Neuronal stem cell (in vitro differentiated cells): Measurements from ENCODE around the gene TDRD12.

Experiments
- DNase-seq: peaks from one replicate; pipeline ENCODE4 v3.0.0-alpha.2; 2013; ENCODE audit warnings: low spot score
- H2AFZ ChIP-seq: one replicate; pipeline ENCODE4 v1.6.1; 2013; ENCODE audit warnings: mild to moderate bottlenecking, low read length, inconsistent platforms
- H2AK5ac ChIP-seq: 2 replicates; pipeline ENCODE4 v1.6.1; 2013; ENCODE audit warnings: low read depth, mild to moderate bottlenecking, inconsistent platforms, low read length, moderate library complexity, mixed read lengths
- H2BK120ac ChIP-seq: 2 replicates; pipeline ENCODE4 v1.6.1; 2013; ENCODE audit warnings: low read depth, mild to moderate bottlenecking, inconsistent platforms, low read length, moderate library complexity, mixed read lengths
- H2BK12ac ChIP-seq: one replicate; pipeline ENCODE4 v1.6.1; 2013; ENCODE audit warnings: low read length, inconsistent platforms
- H2BK15ac ChIP-seq: 2 replicates; pipeline ENCODE4 v1.6.1; 2013; ENCODE audit warnings: mild to moderate bottlenecking, low read length, inconsistent platforms, mixed read lengths
- H2BK5ac ChIP-seq: one replicate; pipeline ENCODE4 v1.6.1; 2013; ENCODE audit warnings: inconsistent platforms, mild to moderate bottlenecking, low read length, moderate library complexity
- H3K14ac ChIP-seq: one replicate; pipeline ENCODE4 v1.6.1; 2013; ENCODE audit warnings: low read length, inconsistent platforms
- H3K18ac ChIP-seq: 2 replicates; pipeline ENCODE4 v1.6.1; 2013; ENCODE audit warnings: low read length, inconsistent platforms
- H3K23ac ChIP-seq: 2 replicates; pipeline ENCODE4 v1.6.1; 2013; ENCODE audit warnings: low read depth, mild to moderate bottlenecking, mixed read lengths, low read length, inconsistent platforms; ENCODE audit not compliant: poor library complexity
- H3K27ac ChIP-seq: replicated peaks from 3 replicates; pipeline ENCODE4 v1.5.1; 2013; ENCODE audit warnings: low read length, inconsistent platforms
- H3K27me3 ChIP-seq, 3 experiments: 2 replicates each; pipeline ENCODE4 v1.6.1; 2013; ENCODE audit warnings: low read length in 3 of 3, mild to moderate bottlenecking in 2 of 3, inconsistent platforms in 1 of 3, low read depth in 1 of 3, mixed read lengths in 1 of 3, moderate library complexity in 1 of 3; ENCODE audit not compliant: control insufficient read depth in 3 of 3, insufficient read depth in 3 of 3
- H3K36me3 ChIP-seq, 2 donors: replicated peaks in 1 of 2; 2 replicates each; pipeline ENCODE4 v1.6.1; 2013; ENCODE audit warnings: low read length in 2 of 2; ENCODE audit not compliant: control insufficient read depth in 2 of 2, insufficient read depth in 2 of 2
- H3K4ac ChIP-seq: 2 replicates; pipeline ENCODE4 v1.6.1; 2013; ENCODE audit warnings: inconsistent platforms, mild to moderate bottlenecking, low read length, moderate library complexity
- H3K4me1 ChIP-seq, 2 donors: 1 replicate in 1 of 2; 2 replicates in 1 of 2; pipeline ENCODE4 v1.6.1; 2013; ENCODE audit warnings: low read length in 2 of 2, low read depth in 1 of 2; ENCODE audit not compliant: control insufficient read depth in 2 of 2, insufficient read depth in 1 of 2
- H3K4me2 ChIP-seq: one replicate; pipeline ENCODE4 v1.6.1; 2013; ENCODE audit warnings: mild to moderate bottlenecking, low read length, inconsistent platforms; ENCODE audit not compliant: insufficient read depth, poor library complexity, severe bottlenecking
- H3K4me3 ChIP-seq, 2 donors: 2 replicates each; pipeline ENCODE4 v1.5.1; 2013; ENCODE audit warnings: low read length in 2 of 2, mild to moderate bottlenecking in 2 of 2, inconsistent platforms in 1 of 2, moderate library complexity in 1 of 2
- H3K79me1 ChIP-seq: one replicate; pipeline ENCODE4 v1.6.1; 2013; ENCODE audit warnings: low read depth, mild to moderate bottlenecking, inconsistent platforms, low read length, moderate library complexity
- H3K9ac ChIP-seq: one replicate; pipeline ENCODE4 v1.6.1; 2013; ENCODE audit warnings: mild to moderate bottlenecking, low read depth, low read length, inconsistent platforms; ENCODE audit not compliant: poor library complexity
- H3K9me3 ChIP-seq, 2 donors: replicated peaks in 1 of 2; 2 replicates each; pipeline versions ENCODE3 to v1.6.1; 2013; ENCODE audit warnings: low read length in 2 of 2, mild to moderate bottlenecking in 2 of 2, inconsistent platforms in 1 of 2, low read depth in 1 of 2, mixed read lengths in 1 of 2, moderate library complexity in 1 of 2; ENCODE audit not compliant: control insufficient read depth in 2 of 2, insufficient read depth in 1 of 2
- H4K8ac ChIP-seq: one replicate; pipeline ENCODE4 v1.6.1; 2013; ENCODE audit warnings: low read depth, mild to moderate bottlenecking, inconsistent platforms, low read length, moderate library complexity
- H4K91ac ChIP-seq: one replicate; pipeline ENCODE4 v1.6.1; 2013; ENCODE audit warnings: low read length, low read depth, mild to moderate bottlenecking, inconsistent platforms; ENCODE audit not compliant: poor library complexity
- WGBS, 2 donors: extraction: QIAGEN DNeasy Blood & Tissue Kit; methylation state at CpG; one replicate each; pipeline ENCODE4 v1.1.7; 2013; ENCODE audit warnings: missing lambda C conversion rate in 2 of 2, mixed read lengths in 1 of 2; ENCODE audit not compliant: insufficient read length in 2 of 2, insufficient replicate concordance in 1 of 2; ENCODE audit errors: extremely low coverage in 2 of 2; 5-methylcytosine and 5-hydroxymethylcytosine counted together

The TDRD12 gene

GRCh38 chr19:32688311-32688710 is 31.3 kb upstream of the TDRD12 start:
- H3K18ac ChIP-seq, result no peak overlapping the region
- no peak for DNase-seq
- H4K91ac ChIP-seq, result no peak overlapping the region
- no peaks in the 10 kb centered on the region for H3K9me3 ChIP-seq
- H3K27me3 ChIP-seq, result peaks cover 0 to 5% (median 0%) of the 10 kb centered on the region in 3 experiments
- H3K9ac ChIP-seq, result no peak overlapping the region
- no peak overlapping the region for H3K4ac ChIP-seq
- H3K36me3 ChIP-seq, result peaks cover 0 to 1% of the 10 kb centered on the region in 2 donors
- no peak overlapping the region for H2BK5ac ChIP-seq
- H3K14ac ChIP-seq, result no peak overlapping the region
- H2BK12ac ChIP-seq, result no peak overlapping the region
- H2BK15ac ChIP-seq, result no peak overlapping the region
- H3K4me2 ChIP-seq, result no peak overlapping the region
- H3K4me1 ChIP-seq, result peaks cover 0 to 8% of the 10 kb centered on the region in 2 donors
- H4K8ac ChIP-seq, result no peak overlapping the region
- no peak overlapping the region for H2BK120ac ChIP-seq
- no peak overlapping the region for H2AK5ac ChIP-seq
- no peak overlapping the region for H3K4me3 ChIP-seq
- H3K79me1 ChIP-seq, result peaks cover 4% of the 10 kb centered on the region
- H3K23ac ChIP-seq, result no peak overlapping the region
- no peak overlapping the region for H3K27ac ChIP-seq
- WGBS, 2 donors, result no CpG with 5 or more reads among the region's 1 CpG
- no peak overlapping the region for H2AFZ ChIP-seq

GRCh38 chr19:32691291-32691951 is 28.1 kb upstream of the TDRD12 start, which contains the start of gene NUDT19:
NUDT19 (plus strand) TSS chr19:32691821; CDS start chr19:32691961, 140 bp downstream.
- Histone ChIP-seq H2AFZ (peak within 1 kb of the TSS; percentile 95), H3K9ac (peak within 1 kb of the TSS; percentile 91), H3K4ac (peak within 1 kb of the TSS; percentile 98), H2BK12ac (peak within 1 kb of the TSS; percentile 86), H3K27me3 (peaks cover 0 to 5% (median 0%) of the 10 kb centered on the region in 3 experiments), H4K8ac (peak within 1 kb of the TSS; percentile 1), H3K27ac (no peak within 1 kb of the TSS), H2BK5ac (no peak within 1 kb of the TSS), H2BK120ac (peak within 1 kb of the TSS; percentile 87), H3K4me2 (peak within 1 kb of the TSS; percentile 64), H4K91ac (peak within 1 kb of the TSS; percentile 92), H3K14ac (peak within 1 kb of the TSS; percentile 82), H3K23ac (peak within 1 kb of the TSS; percentile 95), H3K36me3 (peaks cover 0 to 1% of the 10 kb centered on the region in 2 donors), H3K4me1 (peaks cover 0 to 8% of the 10 kb centered on the region in 2 donors), H3K9me3 (no peaks in the 10 kb centered on the region), H3K79me1 (peaks cover 4% of the 10 kb centered on the region), H3K18ac (peak within 1 kb of the TSS; percentile 97), H2BK15ac (peak within 1 kb of the TSS; percentile 4), H3K4me3 (peak within 1 kb of the TSS; percentile 52 to 75), H2AK5ac (peak within 1 kb of the TSS; percentile 98)
- WGBS, 2 donors, result no CpG with 5 or more reads among the region's 32 CpGs
- DNase-seq, result peak; percentile 36

- H2BK12ac ChIP-seq, result peak overlapping the region; percentile 86
- DNase-seq, result peak; percentile 36
- peak overlapping the region; percentile 82 for H3K14ac ChIP-seq
- H3K4me3 ChIP-seq, result peak overlapping the region; percentile 52 to 75
- H3K36me3 ChIP-seq, result peaks cover 0 to 1% of the 10 kb centered on the region in 2 donors
- peak overlapping the region; percentile 64 for H3K4me2 ChIP-seq
- peak overlapping the region; percentile 1 for H4K8ac ChIP-seq
- H3K9me3 ChIP-seq, result no peaks in the 10 kb centered on the region
- peak overlapping the region; percentile 95 for H3K23ac ChIP-seq
- peak overlapping the region; percentile 97 for H3K18ac ChIP-seq
- WGBS, 2 donors, result no CpG with 5 or more reads among the region's 93 CpGs
- H3K9ac ChIP-seq, result peak overlapping the region; percentile 91
- no peak overlapping the region for H2BK5ac ChIP-seq
- H2BK15ac ChIP-seq, result peak overlapping the region; percentile 4
- peaks cover 0 to 8% of the 10 kb centered on the region in 2 donors for H3K4me1 ChIP-seq
- H2AFZ ChIP-seq, result peak overlapping the region; percentile 95
- H4K91ac ChIP-seq, result peak overlapping the region; percentile 92
- H3K27me3 ChIP-seq, result peaks cover 0 to 5% (median 0%) of the 10 kb centered on the region in 3 experiments
- no peak overlapping the region for H3K27ac ChIP-seq
- H2AK5ac ChIP-seq, result peak overlapping the region; percentile 98
- H3K79me1 ChIP-seq, result peaks cover 4% of the 10 kb centered on the region
- peak overlapping the region; percentile 87 for H2BK120ac ChIP-seq
- peak overlapping the region; percentile 98 for H3K4ac ChIP-seq
Measured at GRCh38 chr19:32691952-32692726, 27.4 kb upstream of the TDRD12 start.

GRCh38 chr19:32692727-32693061 is 26.9 kb upstream of the TDRD12 start:
- no peak overlapping the region for H4K91ac ChIP-seq

More at GRCh38 chr19:32692727-32693061, 26.9 kb upstream of the TDRD12 start:
- Histone ChIP-seq H3K36me3 (peaks cover 0 to 1% of the 10 kb centered on the region in 2 donors), H2BK15ac (peak overlapping the region; percentile 4), H2AFZ (peak overlapping the region; percentile 95), H3K79me1 (peaks cover 4% of the 10 kb centered on the region), H2AK5ac (peak overlapping the region; percentile 98), H3K9ac (no peak overlapping the region), H3K9me3 (no peaks in the 10 kb centered on the region), H2BK5ac (no peak overlapping the region), H4K8ac (peak overlapping the region; percentile 1), H3K27ac (no peak overlapping the region), H2BK120ac (no peak overlapping the region), H3K18ac (peak overlapping the region; percentile 97), H3K14ac (peak overlapping the region; percentile 76), H3K4ac (peak overlapping the region; percentile 98), H3K23ac (peak overlapping the region; percentile 95), H3K4me1 (peaks cover 0 to 8% of the 10 kb centered on the region in 2 donors), H3K27me3 (peaks cover 0 to 5% (median 0%) of the 10 kb centered on the region in 3 experiments), H3K4me2 (peak overlapping the region; percentile 64), H3K4me3 (peak overlapping the region; percentile 52 to 75), H2BK12ac (peak overlapping the region; percentile 86)
- no CpG with 5 or more reads among the region's 7 CpGs for WGBS, 2 donors
- DNase-seq, result no peak
